MM.1S (cell line): ENCODE results near the gene PIAS2.

Experiments
- DNase-seq: peaks from one replicate; pipeline ENCODE4 v3.0.0-alpha.2; 2015
- H2AFZ ChIP-seq: fragments of 300-600 bp; sonication (generic); 2 replicates; pipeline ENCODE4 v1.6.0; 2016; ENCODE audit warnings: antibody characterized with exemption, low read length
- H3F3A ChIP-seq: fragments of 300-600 bp; sonication (generic); 2 replicates; pipeline ENCODE4 v1.6.1; 2016; ENCODE audit warnings: mild to moderate bottlenecking, antibody characterized with exemption, low read length, moderate library complexity, mixed read lengths; ENCODE audit not compliant: insufficient read depth
- H3K27ac ChIP-seq: fragments of 300-600 bp; sonication (generic); 2 replicates; pipeline ENCODE4 v1.5.1; 2016; ENCODE audit warnings: mild to moderate bottlenecking, low read length
- H3K27me3 ChIP-seq: fragments of 300-600 bp; sonication (generic); replicated peaks from 2 replicates; pipeline ENCODE4 v1.6.0; 2016; ENCODE audit warnings: low read length; ENCODE audit not compliant: insufficient read depth
- H3K36me3 ChIP-seq: fragments of 300-600 bp; sonication (generic); replicated peaks from 2 replicates; pipeline ENCODE4 v1.6.1; 2016; ENCODE audit warnings: mild to moderate bottlenecking, low read length, mixed read lengths; ENCODE audit not compliant: insufficient read depth
- H3K4me1 ChIP-seq: fragments of 300-600 bp; sonication (generic); 2 replicates; pipeline ENCODE4 v1.6.1; 2016; ENCODE audit warnings: low read length, mixed read lengths
- H3K4me2 ChIP-seq: fragments of 300-600 bp; sonication (generic); 2 replicates; pipeline ENCODE4 v1.6.0; 2016; ENCODE audit warnings: low read depth, low read length
- H3K4me3 ChIP-seq: fragments of 300-600 bp; sonication (generic); 2 replicates; pipeline ENCODE4 v1.5.1; 2016; ENCODE audit warnings: low read length, mixed read lengths
- H3K79me2 ChIP-seq: fragments of 300-600 bp; sonication (generic); 2 replicates; pipeline ENCODE4 v1.6.1; 2016; ENCODE audit warnings: mixed run types, low read length, mixed read lengths
- H3K9ac ChIP-seq: fragments of 300-600 bp; sonication (generic); 2 replicates; pipeline ENCODE4 v1.6.1; 2016; ENCODE audit warnings: low read length, mixed read lengths
- H3K9me2 ChIP-seq: fragments of 300-600 bp; sonication (generic); replicated peaks from 2 replicates; pipeline ENCODE4 v1.6.1; 2016; ENCODE audit warnings: mild to moderate bottlenecking, low read length, mixed read lengths; ENCODE audit not compliant: insufficient read depth
- H3K9me3 ChIP-seq: fragments of 300-600 bp; sonication (generic); replicated peaks from 2 replicates; pipeline ENCODE4 v1.6.1; 2016; ENCODE audit warnings: mild to moderate bottlenecking, low read length, mixed read lengths; ENCODE audit not compliant: insufficient read depth
- H4K20me1 ChIP-seq: fragments of 300-600 bp; sonication (generic); 2 replicates; pipeline ENCODE4 v1.6.1; 2016; ENCODE audit warnings: mild to moderate bottlenecking, low read length, moderate library complexity, mixed read lengths; ENCODE audit not compliant: insufficient read depth
- CTCF ChIP-seq: fragments of 300-600 bp; sonication (generic); IDR thresholded peaks from 2 replicates; pipeline ENCODE4 v1.5.1; 2016; ENCODE audit warnings: antibody characterized with exemption, low read length, mixed read lengths
- EZH2 ChIP-seq: fragments of 300-600 bp; sonication (generic); optimal IDR thresholded peaks from 2 replicates; pipeline ENCODE3; 2017; ENCODE audit warnings: low read depth, mild to moderate bottlenecking, antibody characterized with exemption, low read length, mixed read lengths
- EZH2phosphoT487 ChIP-seq: fragments of 300-600 bp; sonication (generic); IDR thresholded peaks from 2 replicates; pipeline ENCODE4 v1.6.1; 2018; ENCODE audit warnings: antibody characterized with exemption, low read length

Gene PIAS2

GRCh38 chr18:46767217-46767616, 150.1 kb downstream of the PIAS2 start:
- Histone ChIP-seq H3K36me3 (no peaks in the 10 kb centered on the region), H2AFZ (no peak overlapping the region), H3K4me2 (no peak overlapping the region), H3K4me3 (no peak overlapping the region), H4K20me1 (no peaks in the 10 kb centered on the region), H3K9me3 (no peaks in the 10 kb centered on the region), H3K4me1 (no peaks in the 10 kb centered on the region), H3K9me2 (no peaks in the 10 kb centered on the region), H3K27ac (no peak overlapping the region), H3K9ac (no peak overlapping the region), H3K27me3 (no peaks in the 10 kb centered on the region), H3F3A (no peaks in the 10 kb centered on the region), H3K79me2 (no peaks in the 10 kb centered on the region)
- no peak for DNase-seq
- TF ChIP-seq EZH2phosphoT487 (no peak), EZH2 (no peak), CTCF (no peak)

GRCh38 chr18:46764586-46764985, 152.7 kb downstream of the PIAS2 start:
- H3K9me2 ChIP-seq, result no peaks in the 10 kb centered on the region
- no peak for DNase-seq
- no peaks in the 10 kb centered on the region for H3K36me3 ChIP-seq
- H3K79me2 ChIP-seq, result no peaks in the 10 kb centered on the region
- H3K4me1 ChIP-seq, result no peaks in the 10 kb centered on the region
- no peaks in the 10 kb centered on the region for H3F3A ChIP-seq
- H3K4me3 ChIP-seq, result no peak overlapping the region
- H4K20me1 ChIP-seq, result no peaks in the 10 kb centered on the region
- H3K27ac ChIP-seq, result no peak overlapping the region
- H3K9ac ChIP-seq, result no peak overlapping the region
- H3K27me3 ChIP-seq, result no peaks in the 10 kb centered on the region
- TF ChIP-seq EZH2 (no peak), EZH2phosphoT487 (no peak), CTCF (no peak)
- no peak overlapping the region for H3K4me2 ChIP-seq
- H3K9me3 ChIP-seq, result no peaks in the 10 kb centered on the region
- no peak overlapping the region for H2AFZ ChIP-seq

GRCh38 chr18:46761059-46761769, 156.1 kb downstream of the PIAS2 start:
- H3K79me2 ChIP-seq, result no peaks in the 10 kb centered on the region
- no peaks in the 10 kb centered on the region for H3F3A ChIP-seq
- H4K20me1 ChIP-seq, result no peaks in the 10 kb centered on the region
- H3K36me3 ChIP-seq, result no peaks in the 10 kb centered on the region
- DNase-seq, result no peak
- no peaks in the 10 kb centered on the region for H3K9me2 ChIP-seq
- H3K9me3 ChIP-seq, result no peaks in the 10 kb centered on the region
- no peaks in the 10 kb centered on the region for H3K4me1 ChIP-seq
- H3K27me3 ChIP-seq, result no peaks in the 10 kb centered on the region
- H3K27ac ChIP-seq, result no peak overlapping the region
- H3K4me2 ChIP-seq, result no peak overlapping the region
- no peak for TF ChIP-seq CTCF
- TF ChIP-seq EZH2phosphoT487, result no peak
- no peak for TF ChIP-seq EZH2
- no peak overlapping the region for H2AFZ ChIP-seq
- H3K9ac ChIP-seq, result no peak overlapping the region
- no peak overlapping the region for H3K4me3 ChIP-seq
